ENCODE results near the gene WFIKKN2. TPM values are rescaled to one million over a fixed set of nuclear protein-coding genes. Genes with fewer than 3 reads are reported as not detected.

The WFIKKN2 gene
- total and polyA plus RNA-seq, 2 experiments from 2014 or later, result not detected

- no peak for TF ChIP-seq CTCF (conservative IDR thresholded peaks at IDR 0.05; ENCODE audit: low read depth in 2 of 2)
- TF ChIP-seq ZNF331 (CRISPR knock-in tag; IDR thresholded peaks at IDR 0.05; ENCODE audit: low read depth), result no peak
- TF ChIP-seq ZNF114 (CRISPR knock-in tag; IDR thresholded peaks at IDR 0.05), result no peak
- no peak for TF ChIP-seq CREB1 (CRISPR knock-in tag; IDR thresholded peaks at IDR 0.05; ENCODE audit: low read depth)
- no peak for TF ChIP-seq JUNB (IDR thresholded peaks at IDR 0.05; ENCODE audit: unreplicated experiment)
These were observed 2.5 kb upstream of the WFIKKN2 start (continued) for GRCh38 chr17:50832864-50833381.

- H3K4me1 Mint-ChIP-seq, result peaks cover 55% of the 10 kb centered on the region
- no peak overlapping the region for H3K27ac ChIP-seq (ENCODE audit: low read depth)
- no peak for TF ChIP-seq EZH2 (IDR thresholded peaks at IDR 0.05; ENCODE audit: low read depth, unreplicated experiment)
- TF ChIP-seq REST (IDR thresholded peaks at IDR 0.05; ENCODE audit: unreplicated experiment), result no peak
- no peak for TF ChIP-seq ZNF114 (CRISPR knock-in tag; IDR thresholded peaks at IDR 0.05)
- TF ChIP-seq JUNB (IDR thresholded peaks at IDR 0.05; ENCODE audit: unreplicated experiment), result no peak
- TF ChIP-seq NANOG (IDR thresholded peaks at IDR 0.05; ENCODE audit: borderline replicate concordance), result no peak
- TF ChIP-seq ZNF331 (CRISPR knock-in tag; IDR thresholded peaks at IDR 0.05; ENCODE audit: low read depth), result no peak
- no peak for TF ChIP-seq ZNF462 (CRISPR knock-in tag; IDR thresholded peaks at IDR 0.05)
These were observed 1.6 kb upstream of the WFIKKN2 start for GRCh38 chr17:50833510-50834428.

More at GRCh38 chr17:50833510-50834428, 1.6 kb upstream of the WFIKKN2 start:
- no peaks in the 10 kb centered on the region; the same call in 1 of the 2 replicates for H3K36me3 ChIP-seq (ENCODE audit: insufficient read depth)
- Mint-ChIP-seq H3K4me3 (no peak overlapping the region; the same call in 2 of the 3 replicates), H3K27me3 (ENCODE audit: insufficient read depth, low read depth, poor library complexity) (peaks cover 19% of the 10 kb centered on the region), H3K36me3 (ENCODE audit: low read depth) (no peaks in the 10 kb centered on the region), H3K9me3 (no peaks in the 10 kb centered on the region), H3K27ac (0 out of 2 replicates have a peak overlapping the region, but pooled peaks have one; percentile 52)
- no peak for ATAC-seq
- no peaks in the 10 kb centered on the region for H3K27me3 ChIP-seq (ENCODE audit: insufficient read depth)
- peak overlapping the region; percentile 96 for H2AFZ ChIP-seq
- peaks cover 31% of the 10 kb centered on the region for H3K4me1 ChIP-seq (ENCODE audit: insufficient read depth)
- H3K9me2 ChIP-seq (ENCODE audit: insufficient read depth), result no peaks in the 10 kb centered on the region
- H3K4me3 ChIP-seq, result no peak overlapping the region
- H3F3A ChIP-seq (replicated peaks; ENCODE audit: low read depth), result no peaks in the 10 kb centered on the region
- H4K20me1 ChIP-seq (replicated peaks; ENCODE audit: insufficient read depth), result no peaks in the 10 kb centered on the region
- no peak for DNase-seq (ENCODE audit: low spot score)
- H3K79me2 ChIP-seq (replicated peaks; ENCODE audit: insufficient read depth), result no peaks in the 10 kb centered on the region
- 0 out of 2 replicates have a peak overlapping the region, but pooled peaks have one; percentile 38 for H3K4me2 ChIP-seq

Measured in GM23338 (cell line).